Suprapubic skin (tissue), 4 donors: ENCODE results near the gene PARD3B.
"Not testable (repeated sequence)": the region's sequence is repeated elsewhere in the genome, so short reads cannot be mapped to it uniquely, and the experiment has no call there.

Experiments used
- CTCF ChIP-seq, 2 donors: fragments of 200-600 bp in 1 of 2; fragments of 450-650 bp in 1 of 2; sonication (generic) in 1 of 2; IDR thresholded peaks; one replicate each; pipeline ENCODE4 v1.5.1; 2016 to 2019; ENCODE audit warnings: antibody characterized with exemption in 2 of 2, mild to moderate bottlenecking in 1 of 2, moderate library complexity in 1 of 2
- EP300 ChIP-seq: sonication (generic); formaldehyde crosslinking; IDR thresholded peaks from one replicate; pipeline ENCODE4 v1.6.1; 2017; ENCODE audit warnings: antibody characterized with exemption
- POLR2A ChIP-seq, 2 donors: fragments of 450-650 bp; IDR thresholded peaks; one replicate each; pipeline ENCODE4 v1.6.1; 2017; ENCODE audit warnings: antibody characterized with exemption in 2 of 2, mild to moderate bottlenecking in 2 of 2, moderate library complexity in 2 of 2
- POLR2AphosphoS5 ChIP-seq, 3 donors: sonication (generic); formaldehyde crosslinking; IDR thresholded peaks; one replicate each; pipeline ENCODE4 v1.6.1; 2017; ENCODE audit warnings: antibody characterized with exemption in 3 of 3

GRCh38 chr2:205218816-205219215 is 673.5 kb downstream of the PARD3B start:
- not testable (repeated sequence) for TF ChIP-seq CTCF (IDR thresholded peaks at IDR 0.05); POLR2AphosphoS5 (IDR thresholded peaks at IDR 0.05); POLR2A (IDR thresholded peaks at IDR 0.05); EP300
